ENCODE data around the gene RPL10.

DNA sequence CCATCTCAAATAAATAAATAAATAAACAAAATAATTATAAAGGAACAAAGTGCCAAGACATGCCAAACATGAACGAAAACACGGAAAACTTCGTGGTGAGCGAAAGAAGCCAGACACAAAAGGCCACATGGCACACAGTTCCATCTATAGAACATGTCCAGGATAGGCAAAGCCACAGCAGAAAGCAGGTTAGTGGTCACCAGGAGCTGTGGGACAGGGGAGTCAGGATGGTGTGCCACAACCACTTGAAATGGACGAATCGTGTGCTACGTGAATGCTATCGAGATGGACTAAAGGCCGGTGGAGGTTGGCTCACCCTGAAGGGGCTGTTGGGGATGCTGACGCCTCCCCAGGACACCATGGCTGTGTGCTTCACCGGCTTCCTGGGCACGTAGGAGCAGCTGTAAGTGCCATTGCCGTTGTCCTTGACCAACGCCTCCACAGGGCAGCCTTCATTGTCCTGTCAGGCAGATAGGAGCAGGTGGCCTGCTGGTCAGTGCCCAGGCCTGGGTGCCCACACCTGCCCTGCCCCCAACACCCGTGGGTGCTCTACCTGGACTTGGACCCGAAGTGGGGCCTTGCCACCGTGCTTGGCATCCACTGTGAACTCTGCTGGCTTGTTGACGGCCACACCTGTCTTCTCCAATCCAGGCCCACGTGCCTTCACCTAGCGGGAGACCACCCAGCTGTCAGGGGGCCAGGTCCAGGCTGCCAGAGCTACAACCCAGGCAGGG lies 34.3 kb upstream of the RPL10 start:
- TF ChIP-seq, protein P1, sequence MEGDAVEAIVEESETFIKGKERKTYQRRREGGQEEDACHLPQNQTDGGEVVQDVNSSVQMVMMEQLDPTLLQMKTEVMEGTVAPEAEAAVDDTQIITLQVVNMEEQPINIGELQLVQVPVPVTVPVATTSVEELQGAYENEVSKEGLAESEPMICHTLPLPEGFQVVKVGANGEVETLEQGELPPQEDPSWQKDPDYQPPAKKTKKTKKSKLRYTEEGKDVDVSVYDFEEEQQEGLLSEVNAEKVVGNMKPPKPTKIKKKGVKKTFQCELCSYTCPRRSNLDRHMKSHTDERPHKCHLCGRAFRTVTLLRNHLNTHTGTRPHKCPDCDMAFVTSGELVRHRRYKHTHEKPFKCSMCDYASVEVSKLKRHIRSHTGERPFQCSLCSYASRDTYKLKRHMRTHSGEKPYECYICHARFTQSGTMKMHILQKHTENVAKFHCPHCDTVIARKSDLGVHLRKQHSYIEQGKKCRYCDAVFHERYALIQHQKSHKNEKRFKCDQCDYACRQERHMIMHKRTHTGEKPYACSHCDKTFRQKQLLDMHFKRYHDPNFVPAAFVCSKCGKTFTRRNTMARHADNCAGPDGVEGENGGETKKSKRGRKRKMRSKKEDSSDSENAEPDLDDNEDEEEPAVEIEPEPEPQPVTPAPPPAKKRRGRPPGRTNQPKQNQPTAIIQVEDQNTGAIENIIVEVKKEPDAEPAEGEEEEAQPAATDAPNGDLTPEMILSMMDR (conservative IDR thresholded peaks at IDR 0.05; ENCODE audit: low read depth, low read length) = no peak
- no peak for TF ChIP-seq EZH2 (IDR thresholded peaks at IDR 0.05; ENCODE audit: borderline replicate concordance, low read depth, low read length, poor library complexity, severe bottlenecking)

Measured in A673 (cell line).